SK-N-SH (cell line): ENCODE data around the gene CNGA1. TPM values are rescaled to one million over a fixed set of nuclear protein-coding genes. Genes with fewer than 3 reads are reported as not detected.

Source experiments
- CTCF ChIA-PET: fragments of 300-600, 350-600 bp; formaldehyde crosslinking; extraction: SDS; loops from one replicate; lab custom pipeline; 2021; lab: Yijun Ruan, JAX
- POLR2A ChIA-PET: fragments of 350-600 bp; sonication (Branson Sonifier 250); formaldehyde crosslinking; extraction: SDS; loops from one replicate; lab custom pipeline; 2020; ENCODE audit warnings: antibody characterized with exemption, inconsistent platforms; lab: Yijun Ruan, JAX
- DNase-seq: peaks from one replicate; pipeline ENCODE4 v3.0.0; 2012
- H2AFZ ChIP-seq: fragments of 200-600 bp; sonication (generic); 2 replicates; pipeline ENCODE4 v1.8.1; 2016; ENCODE audit warnings: antibody characterized with exemption, mild to moderate bottlenecking, low read depth
- H3F3A ChIP-seq: fragments of 200-600 bp; sonication (generic); replicated peaks from 2 replicates; pipeline ENCODE3; 2016; ENCODE audit warnings: antibody characterized with exemption, mild to moderate bottlenecking; ENCODE audit not compliant: insufficient read depth
- H3K27ac ChIP-seq, 2 experiments: fragments of 200-500 bp in 1 of 2; fragments of 200-600 bp in 1 of 2; sonication (Bioruptor generic) in 1 of 2; sonication (generic), shearing (Covaris generic) in 1 of 2; 2 replicates each; pipeline versions ENCODE4 v1.5.1 to v1.6.1; 2014 to 2016; ENCODE audit warnings: low read depth in 2 of 2, inconsistent platforms in 1 of 2, low read length in 1 of 2, mild to moderate bottlenecking in 1 of 2, mixed read lengths in 1 of 2
- H3K27me3 ChIP-seq: fragments of 200-600 bp; sonication (generic), shearing (Covaris generic); 2 replicates; pipeline ENCODE4 v1.6.1; 2016; ENCODE audit warnings: mixed run types; ENCODE audit not compliant: insufficient read depth
- H3K36me3 ChIP-seq, 2 experiments: fragments of 200-500 bp in 1 of 2; fragments of 200-600 bp in 1 of 2; sonication (Bioruptor generic) in 1 of 2; sonication (generic) in 1 of 2; replicated peaks in 1 of 2; 2 replicates each; pipeline versions ENCODE3 to v1.5.1; 2014 to 2016; ENCODE audit warnings: low read length in 1 of 2, mild to moderate bottlenecking in 1 of 2; ENCODE audit not compliant: insufficient read depth in 2 of 2, control insufficient read depth in 1 of 2
- H3K4me1 ChIP-seq, 2 experiments: fragments of 200-500 bp in 1 of 2; fragments of 200-600 bp in 1 of 2; sonication (Bioruptor generic) in 1 of 2; sonication (generic), shearing (Covaris generic) in 1 of 2; 2 replicates each; pipeline versions ENCODE4 v1.5.1 to v1.6.1; 2014 to 2016; ENCODE audit warnings: low read depth in 1 of 2, low read length in 1 of 2, mixed run types in 1 of 2; ENCODE audit not compliant: insufficient read depth in 2 of 2, control insufficient read depth in 1 of 2
- H3K4me2 ChIP-seq: fragments of 200-600 bp; sonication (generic), shearing (Covaris generic); 2 replicates; pipeline ENCODE4 v1.6.1; 2017; ENCODE audit warnings: mixed run types
- H3K4me3 ChIP-seq, 2 experiments: fragments of 200-500 bp in 1 of 2; fragments of 200-600 bp in 1 of 2; sonication (Bioruptor generic) in 1 of 2; sonication (generic), shearing (Covaris generic) in 1 of 2; 2 replicates each; pipeline versions ENCODE4 v1.5.1 to v1.8.1; 2014 to 2016; ENCODE audit warnings: low read depth in 2 of 2, inconsistent platforms in 1 of 2, low read length in 1 of 2, mild to moderate bottlenecking in 1 of 2, mixed read lengths in 1 of 2, moderate library complexity in 1 of 2
- H3K79me2 ChIP-seq: fragments of 200-600 bp; sonication (generic); 2 replicates; pipeline ENCODE4 v1.8.1; 2017; ENCODE audit warnings: mild to moderate bottlenecking; ENCODE audit not compliant: insufficient read depth
- H3K9ac ChIP-seq: fragments of 200-600 bp; sonication (generic); 2 replicates; pipeline ENCODE4 v1.6.1; 2017; ENCODE audit warnings: mixed run types
- H3K9me2 ChIP-seq: fragments of 200-600 bp; sonication (generic); 2 replicates; pipeline ENCODE4 v1.6.1; 2017; ENCODE audit warnings: mixed run types
- H3K9me3 ChIP-seq: fragments of 200-600 bp; sonication (generic); 2 replicates; pipeline ENCODE4 v1.6.1; 2017; ENCODE audit warnings: mixed run types, mild to moderate bottlenecking, moderate library complexity
- H4K20me1 ChIP-seq: fragments of 200-600 bp; sonication (generic); 2 replicates; pipeline ENCODE4 v1.6.1; 2017; ENCODE audit warnings: mild to moderate bottlenecking, mixed run types; ENCODE audit not compliant: insufficient read depth
- CHD2 ChIP-seq: fragments of 150-350 bp; IDR thresholded peaks from 2 replicates; pipeline ENCODE4 v1.6.1; 2018; ENCODE audit warnings: low read length; ENCODE audit not compliant: partially characterized antibody
- EZH2phosphoT487 ChIP-seq: fragments of 200-600 bp; sonication (generic); IDR thresholded peaks from 2 replicates; pipeline ENCODE4 v1.6.1; 2017; ENCODE audit warnings: low read depth, mixed run types, mild to moderate bottlenecking, antibody characterized with exemption, moderate library complexity, borderline replicate concordance
- FOXJ3 ChIP-seq: sonication (generic); formaldehyde crosslinking; IDR thresholded peaks from 2 replicates; pipeline ENCODE4 v1.5.1; 2020; ENCODE audit warnings: mild to moderate bottlenecking, missing genetic modification reagents
- JUND ChIP-seq: IDR thresholded peaks from 2 replicates; pipeline ENCODE4 v1.4.0; 2012
- MAX ChIP-seq: IDR thresholded peaks from 2 replicates; pipeline ENCODE4 v1.4.0; 2012; ENCODE audit warnings: low read depth
- MEF2A ChIP-seq: IDR thresholded peaks from 2 replicates; pipeline ENCODE4 v1.4.0; 2012; ENCODE audit warnings: low read depth, borderline replicate concordance
- RAD21 ChIP-seq: IDR thresholded peaks from 2 replicates; pipeline ENCODE4 v1.6.1; 2012; ENCODE audit warnings: mild to moderate bottlenecking, low read length
- RCOR1 ChIP-seq: fragments of 150-350 bp; IDR thresholded peaks from 2 replicates; pipeline ENCODE4 v1.6.1; 2017; ENCODE audit warnings: antibody characterized with exemption, low read length
- REST ChIP-seq: IDR thresholded peaks from 2 replicates; pipeline ENCODE4 v1.6.1; 2012; ENCODE audit warnings: mild to moderate bottlenecking, low read depth, low read length, moderate library complexity
- RFX5 ChIP-seq: IDR thresholded peaks from 2 replicates; pipeline ENCODE4 v1.6.1; 2012; ENCODE audit warnings: mild to moderate bottlenecking, improper control_type of control experiment, low read length
- SMC3 ChIP-seq: IDR thresholded peaks from 2 replicates; pipeline ENCODE4 v1.6.1; 2012; ENCODE audit warnings: low read depth, low read length, improper control_type of control experiment
- YY1 ChIP-seq: IDR thresholded peaks from 2 replicates; pipeline ENCODE4 v1.4.0; 2012; ENCODE audit warnings: low read depth, mild to moderate bottlenecking
- WGBS: methylation state at CpG from one replicate; pipeline ENCODE4 v1.1.6; 2017; ENCODE audit warnings: low lambda C conversion rate; 5-methylcytosine and 5-hydroxymethylcytosine counted together
- polyA plus RNA-seq, 3 experiments: library from polyadenylated mRNA; depleted of rRNA; stranded (reverse); fragments of >200 nt; gene quantifications; 2 replicates each; pipeline ENCODE4 v1.2.3, GENCODE V29; 2012
- TF ChIP-seq, protein P1 (sequence below): IDR thresholded peaks from 2 replicates; pipeline ENCODE4 v1.4.0; 2012; ENCODE audit warnings: low read depth, borderline replicate concordance
- TF ChIP-seq, protein P2 (sequence below): fragments of 200-600 bp; sonication (generic); IDR thresholded peaks from 2 replicates; pipeline ENCODE4 v1.6.1; 2017; ENCODE audit warnings: antibody characterized with exemption, mild to moderate bottlenecking, moderate library complexity

The CNGA1 gene
- polyA plus RNA-seq, 1 of the 3 experiments (the other 2 are of a cell fraction) = 0.23 TPM

GRCh38 chr4:48002267-48002666 lies 14.2 kb downstream of the CNGA1 start:
- Histone ChIP-seq H4K20me1 (no peaks in the 10 kb centered on the region), H3K4me1 (no peaks in the 10 kb centered on the region), H3K4me2 (no peak overlapping the region), H3K27ac (no peak overlapping the region), H3K9me3 (peaks cover 13% of the 10 kb centered on the region; the same call in 1 of the 2 replicates), H3F3A (no peaks in the 10 kb centered on the region), H3K9me2 (no peaks in the 10 kb centered on the region), H3K27me3 (no peaks in the 10 kb centered on the region), H2AFZ (no peak overlapping the region), H3K4me3 (no peak overlapping the region), H3K79me2 (no peaks in the 10 kb centered on the region), H3K9ac (no peak overlapping the region), H3K36me3 (peaks cover 0 to 5% of the 10 kb centered on the region in 2 experiments)
- WGBS = 57% methylated on average over 1 of the region's 1 CpG
- ChIA-PET CTCF (interaction anchor here (1.3 to 2.3 kb wide), 3 partner anchors 14 to 107 kb away, joined by 5 to 17 read pairs (median 6); partner anchors contain the start of genes CNGA1 and NIPAL1), POLR2A (no interaction called here)
- TF ChIP-seq RFX5 (no peak), REST (no peak), RCOR1 (no peak), EZH2phosphoT487 (no peak), CHD2 (no peak), YY1 (no peak), RAD21 (no peak), FOXJ3 (CRISPR knock-in tag) (no peak), MEF2A (no peak), MAX (no peak), SMC3 (no peak), JUND (no peak)
- TF ChIP-seq, protein P1, sequence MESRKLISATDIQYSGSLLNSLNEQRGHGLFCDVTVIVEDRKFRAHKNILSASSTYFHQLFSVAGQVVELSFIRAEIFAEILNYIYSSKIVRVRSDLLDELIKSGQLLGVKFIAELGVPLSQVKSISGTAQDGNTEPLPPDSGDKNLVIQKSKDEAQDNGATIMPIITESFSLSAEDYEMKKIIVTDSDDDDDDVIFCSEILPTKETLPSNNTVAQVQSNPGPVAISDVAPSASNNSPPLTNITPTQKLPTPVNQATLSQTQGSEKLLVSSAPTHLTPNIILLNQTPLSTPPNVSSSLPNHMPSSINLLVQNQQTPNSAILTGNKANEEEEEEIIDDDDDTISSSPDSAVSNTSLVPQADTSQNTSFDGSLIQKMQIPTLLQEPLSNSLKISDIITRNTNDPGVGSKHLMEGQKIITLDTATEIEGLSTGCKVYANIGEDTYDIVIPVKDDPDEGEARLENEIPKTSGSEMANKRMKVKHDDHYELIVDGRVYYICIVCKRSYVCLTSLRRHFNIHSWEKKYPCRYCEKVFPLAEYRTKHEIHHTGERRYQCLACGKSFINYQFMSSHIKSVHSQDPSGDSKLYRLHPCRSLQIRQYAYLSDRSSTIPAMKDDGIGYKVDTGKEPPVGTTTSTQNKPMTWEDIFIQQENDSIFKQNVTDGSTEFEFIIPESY = no peak
- TF ChIP-seq, protein P2, sequence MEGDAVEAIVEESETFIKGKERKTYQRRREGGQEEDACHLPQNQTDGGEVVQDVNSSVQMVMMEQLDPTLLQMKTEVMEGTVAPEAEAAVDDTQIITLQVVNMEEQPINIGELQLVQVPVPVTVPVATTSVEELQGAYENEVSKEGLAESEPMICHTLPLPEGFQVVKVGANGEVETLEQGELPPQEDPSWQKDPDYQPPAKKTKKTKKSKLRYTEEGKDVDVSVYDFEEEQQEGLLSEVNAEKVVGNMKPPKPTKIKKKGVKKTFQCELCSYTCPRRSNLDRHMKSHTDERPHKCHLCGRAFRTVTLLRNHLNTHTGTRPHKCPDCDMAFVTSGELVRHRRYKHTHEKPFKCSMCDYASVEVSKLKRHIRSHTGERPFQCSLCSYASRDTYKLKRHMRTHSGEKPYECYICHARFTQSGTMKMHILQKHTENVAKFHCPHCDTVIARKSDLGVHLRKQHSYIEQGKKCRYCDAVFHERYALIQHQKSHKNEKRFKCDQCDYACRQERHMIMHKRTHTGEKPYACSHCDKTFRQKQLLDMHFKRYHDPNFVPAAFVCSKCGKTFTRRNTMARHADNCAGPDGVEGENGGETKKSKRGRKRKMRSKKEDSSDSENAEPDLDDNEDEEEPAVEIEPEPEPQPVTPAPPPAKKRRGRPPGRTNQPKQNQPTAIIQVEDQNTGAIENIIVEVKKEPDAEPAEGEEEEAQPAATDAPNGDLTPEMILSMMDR = no peak
- DNase-seq = no peak
